ENCODE measurements around the gene MTO1. TPM values are rescaled to one million over a fixed set of nuclear protein-coding genes. Genes with fewer than 3 reads are reported as not detected.

Gene MTO1
- total RNA-seq, 2 experiments from 2014 or later = 47.9 to 48.0 TPM

DNA sequence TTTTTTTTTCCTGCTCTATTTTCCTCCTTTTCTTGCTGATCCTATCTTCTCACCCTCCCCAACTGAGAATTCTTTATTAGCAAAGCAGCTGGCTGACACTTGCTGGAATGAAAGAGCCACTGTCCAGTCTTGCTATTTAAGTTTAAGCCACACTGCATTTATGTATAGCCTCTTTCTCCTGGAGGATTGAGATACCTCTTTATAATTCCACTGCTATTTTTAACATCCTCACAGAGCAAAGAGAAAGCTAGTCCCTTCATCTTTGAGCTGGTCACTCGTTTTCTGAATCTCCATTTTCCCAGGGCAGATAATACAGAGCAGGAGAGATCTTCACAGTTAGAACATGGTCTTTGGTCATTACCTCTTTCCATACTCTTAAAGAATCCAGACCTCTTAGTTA lies 95.3 kb downstream of the MTO1 start:
- H3K4me3 ChIP-seq (ENCODE audit: low read length) = no peak overlapping the region
- no peaks in the 10 kb centered on the region for H3K9me3 ChIP-seq (ENCODE audit: control insufficient read depth in 1 of 2, insufficient read depth in 1 of 2, low read length in 2 of 2)
- no peaks in the 10 kb centered on the region for H3K4me1 ChIP-seq (ENCODE audit: insufficient read depth, low read length)
- Mint-ChIP-seq H3K27me3 (no peaks in the 10 kb centered on the region), H3K9me3 (no peaks in the 10 kb centered on the region), H3K4me3 (no peak overlapping the region), H3K36me3 (ENCODE audit: low read depth) (no peaks in the 10 kb centered on the region), H3K27ac (no peak overlapping the region), H3K4me1 (ENCODE audit: low read depth) (no peaks in the 10 kb centered on the region)
- ChIA-PET CTCF (no interaction called here), POLR2A (interaction anchor here (1.1 kb wide), 1 partner anchor 37 kb away, joined by 3 read pairs; no protein-coding TSS in a partner anchor)
- H3K27ac ChIP-seq (ENCODE audit: low read depth in 1 of 2, low read length in 2 of 2) = no peak overlapping the region
- intact Hi-C loops (cut with DNase I, micrococcal nuclease) = no loop called here
- no peaks in the 10 kb centered on the region for H3K27me3 ChIP-seq (ENCODE audit: control insufficient read depth in 1 of 2, insufficient read depth in 2 of 2, low read length in 2 of 2)
- no peak for DNase-seq
- ATAC-seq (ENCODE audit: poor library complexity) = no peak
- no peaks in the 10 kb centered on the region for H3K36me3 ChIP-seq (ENCODE audit: insufficient read depth, low read length)
- no peak for TF ChIP-seq CTCF (IDR thresholded peaks at IDR 0.05)

Other genes starting within 250 kb of the MTO1 start
- gene KHDC1L, start 236.2 kb upstream of the MTO1 start, total RNA-seq = not detected
- 1 to 10 TPM in 1 of 2 experiments, under 1 TPM in 1; 0.71 to 1.2 TPM for gene KHDC1, start 198.5 kb upstream of the MTO1 start, total RNA-seq
- not detected for gene DPPA5, start 107.5 kb upstream of the MTO1 start, total RNA-seq
- not detected for gene KHDC3L, start 99.1 kb upstream of the MTO1 start, total RNA-seq
- under 1 TPM; 0.38 to 0.50 TPM for gene OOEP, start 91.8 kb upstream of the MTO1 start, total RNA-seq
- 1 to 10 TPM; 2.2 to 2.5 TPM for gene DDX43, start 66.9 kb upstream of the MTO1 start, total RNA-seq
- 10 to 100 TPM; 11.0 to 11.9 TPM for gene CGAS, start 9.4 kb upstream of the MTO1 start, total RNA-seq
- gene EEF1A1, start 59.3 kb downstream of the MTO1 start, total RNA-seq = over 10,000 TPM; 15,669 to 16,465 TPM
- gene SLC17A5, start 192.3 kb downstream of the MTO1 start, total RNA-seq = 1 to 10 TPM; 5.3 to 6.2 TPM
- under 1 TPM; 0.75 to 0.80 TPM for gene CD109, start 234.5 kb downstream of the MTO1 start, total RNA-seq